ENCODE results near the gene CHMP4A. TPM values are rescaled to one million over a fixed set of nuclear protein-coding genes. Genes with fewer than 3 reads are reported as not detected.

The CHMP4A gene
- total and polyA plus RNA-seq, 3 donors from 2014 or later: 52.9 to 111 (median 56.3) TPM

- H3K9me3 ChIP-seq: no peaks in the 10 kb centered on the region
- no peak overlapping the region for H3K4me3 ChIP-seq
- H3K27ac ChIP-seq: peak overlapping the region; percentile 95 to 96
- no peaks in the 10 kb centered on the region for H3K36me3 ChIP-seq (ENCODE audit: low read depth, missing control alignments)
- intact Hi-C loops (cut with DNase I; ENCODE audit: low total_unique reads): no loop called here
- TF ChIP-seq POLR2A (IDR thresholded peaks at IDR 0.05) (no peak), CTCF (IDR thresholded peaks at IDR 0.05) (no peak)
- H3K4me1 ChIP-seq: peaks cover 16% of the 10 kb centered on the region
- WGBS, 2 donors: 72 to 95% methylated on average over 2 to 4 of the region's 4 CpGs
- no peak for DNase-seq
- H3K27me3 ChIP-seq: no peaks in the 10 kb centered on the region
These were observed 52.8 kb downstream of the CHMP4A start for GRCh38 chr14:24160499-24160849.

- 81 to 93% methylated on average over 10 to 11 of the region's 11 CpGs for WGBS, 2 donors
- H3K4me1 ChIP-seq: peaks cover 16% of the 10 kb centered on the region
- H3K27me3 ChIP-seq: no peaks in the 10 kb centered on the region
- H3K9me3 ChIP-seq: no peaks in the 10 kb centered on the region
- H3K4me3 ChIP-seq: no peak overlapping the region
- H3K36me3 ChIP-seq (ENCODE audit: low read depth, missing control alignments): no peaks in the 10 kb centered on the region
- intact Hi-C loops (cut with DNase I; ENCODE audit: low total_unique reads): no loop called here
- TF ChIP-seq CTCF (IDR thresholded peaks at IDR 0.05): no peak
- TF ChIP-seq POLR2A (IDR thresholded peaks at IDR 0.05): no peak
- peak overlapping the region in 1 of 2 donors; percentile 96 for H3K27ac ChIP-seq
- DNase-seq: no peak
These were observed 53.4 kb downstream of the CHMP4A start for GRCh38 chr14:24159777-24160498.

Small RNA genes lying within 50 kb of the gene (small RNA-seq; reads per million reads assigned to genes)
- gene AL136295.4 (0 to 0.09 reads per million in 2 donors), gene CHMP4A (0.09 reads per million in 2 donors), gene IPO4 (0 to 0.19 reads per million in 2 donors), gene IRF9 (0 reads per million in 2 donors), gene MDP1 (0 reads per million in 2 donors)

Other genes starting within 250 kb of the CHMP4A start
Only the 30 nearest of the 34 such genes appear.
- 1 to 10 TPM; 7.7 to 8.6 TPM for gene CARMIL3, start 161.5 kb downstream of the CHMP4A start, total RNA-seq
- 6.8 TPM for gene CARMIL3, start 161.5 kb downstream of the CHMP4A start, polyA plus RNA-seq (ENCODE audit: insufficient read depth, low read depth, low replicate concordance)
- gene CPNE6, start 141.9 kb downstream of the CHMP4A start, total RNA-seq: under 1 TPM; 0.12 to 0.71 TPM
- gene CPNE6, start 141.9 kb downstream of the CHMP4A start, polyA plus RNA-seq (ENCODE audit: insufficient read depth, low read depth, low replicate concordance): 5.7 TPM
- gene PCK2, start 119.2 kb downstream of the CHMP4A start, total RNA-seq: 10 to 100 TPM; 20.7 to 30.6 TPM
- 43.6 TPM for gene PCK2, start 119.2 kb downstream of the CHMP4A start, polyA plus RNA-seq (ENCODE audit: insufficient read depth, low read depth, low replicate concordance)
- 10 to 100 TPM; 67.6 to 68.0 TPM for gene DCAF11, start 98.7 kb downstream of the CHMP4A start, total RNA-seq
- gene DCAF11, start 98.7 kb downstream of the CHMP4A start, polyA plus RNA-seq (ENCODE audit: insufficient read depth, low read depth, low replicate concordance): 77.4 TPM
- 1 to 10 TPM; 6.6 to 8.3 TPM for gene NRL, start 98.5 kb downstream of the CHMP4A start, total RNA-seq
- gene NRL, start 98.5 kb downstream of the CHMP4A start, polyA plus RNA-seq (ENCODE audit: insufficient read depth, low read depth, low replicate concordance): 8.2 TPM
- gene FITM1, start 82.8 kb downstream of the CHMP4A start, total RNA-seq: 1 to 10 TPM; 2.2 to 3.5 TPM
- 3.7 TPM for gene FITM1, start 82.8 kb downstream of the CHMP4A start, polyA plus RNA-seq (ENCODE audit: insufficient read depth, low read depth, low replicate concordance)
- 10 to 100 TPM; 43.3 to 63.9 TPM for gene PSME1, start 77.3 kb downstream of the CHMP4A start, total RNA-seq
- gene PSME1, start 77.3 kb downstream of the CHMP4A start, polyA plus RNA-seq (ENCODE audit: insufficient read depth, low read depth, low replicate concordance): 101 TPM
- gene EMC9, start 71.9 kb downstream of the CHMP4A start, total RNA-seq: 10 to 100 TPM; 15.2 to 23.9 TPM
- gene EMC9, start 71.9 kb downstream of the CHMP4A start, polyA plus RNA-seq (ENCODE audit: insufficient read depth, low read depth, low replicate concordance): 33.7 TPM
- gene PSME2, start 66.9 kb downstream of the CHMP4A start, total RNA-seq: 10 to 100 TPM; 49.8 to 78.1 TPM
- 122 TPM for gene PSME2, start 66.9 kb downstream of the CHMP4A start, polyA plus RNA-seq (ENCODE audit: insufficient read depth, low read depth, low replicate concordance)
- gene RNF31, start 66.0 kb downstream of the CHMP4A start, total RNA-seq: 10 to 100 TPM; 94.5 to 96.8 TPM
- 71.0 TPM for gene RNF31, start 66.0 kb downstream of the CHMP4A start, polyA plus RNA-seq (ENCODE audit: insufficient read depth, low read depth, low replicate concordance)
- 10 to 100 TPM; 45.7 to 56.2 TPM for gene IRF9, start 52.2 kb downstream of the CHMP4A start, total RNA-seq
- 74.8 TPM for gene IRF9, start 52.2 kb downstream of the CHMP4A start, polyA plus RNA-seq (ENCODE audit: insufficient read depth, low read depth, low replicate concordance)
- 10 to 100 TPM; 27.7 to 55.9 TPM for gene REC8, start 41.4 kb downstream of the CHMP4A start, total RNA-seq
- gene REC8, start 41.4 kb downstream of the CHMP4A start, polyA plus RNA-seq (ENCODE audit: insufficient read depth, low read depth, low replicate concordance): 58.8 TPM
- 100 to 1,000 TPM in 1 of 2 donors, 10 to 100 TPM in 1; 85.9 to 140 TPM for gene IPO4, start 24.7 kb downstream of the CHMP4A start, total RNA-seq
- gene IPO4, start 24.7 kb downstream of the CHMP4A start, polyA plus RNA-seq (ENCODE audit: insufficient read depth, low read depth, low replicate concordance): 156 TPM
- 10 to 100 TPM; 45.0 to 50.0 TPM for gene TM9SF1, start 18.0 kb downstream of the CHMP4A start, total RNA-seq
- 53.2 TPM for gene TM9SF1, start 18.0 kb downstream of the CHMP4A start, polyA plus RNA-seq (ENCODE audit: insufficient read depth, low read depth, low replicate concordance)
- 10 to 100 TPM; 19.4 to 27.4 TPM for gene TSSK4, start 7.8 kb downstream of the CHMP4A start, total RNA-seq
- 78.2 TPM for gene TSSK4, start 7.8 kb downstream of the CHMP4A start, polyA plus RNA-seq (ENCODE audit: insufficient read depth, low read depth, low replicate concordance)
- 10 to 100 TPM; 17.3 to 19.5 TPM for gene MDP1, start 2.6 kb upstream of the CHMP4A start, total RNA-seq
- gene MDP1, start 2.6 kb upstream of the CHMP4A start, polyA plus RNA-seq (ENCODE audit: insufficient read depth, low read depth, low replicate concordance): 20.1 TPM
- 100 to 1,000 TPM in 1 of 2 donors, 10 to 100 TPM in 1; 94.6 to 110 TPM for gene NEDD8, start 18.9 kb upstream of the CHMP4A start, total RNA-seq
- gene NEDD8, start 18.9 kb upstream of the CHMP4A start, polyA plus RNA-seq (ENCODE audit: insufficient read depth, low read depth, low replicate concordance): 180 TPM
- gene GMPR2, start 19.4 kb upstream of the CHMP4A start, total RNA-seq: 10 to 100 TPM; 30.0 to 42.2 TPM
- gene GMPR2, start 19.4 kb upstream of the CHMP4A start, polyA plus RNA-seq (ENCODE audit: insufficient read depth, low read depth, low replicate concordance): 49.9 TPM
- 10 to 100 TPM; 27.5 to 32.1 TPM for gene TINF2, start 29.1 kb upstream of the CHMP4A start, total RNA-seq
- gene TINF2, start 29.1 kb upstream of the CHMP4A start, polyA plus RNA-seq (ENCODE audit: insufficient read depth, low read depth, low replicate concordance): 45.6 TPM
- gene TGM1, start 49.7 kb upstream of the CHMP4A start, total RNA-seq: 10 to 100 TPM in 1 of 2 donors, 1 to 10 TPM in 1; 3.6 to 10.5 TPM
- 5.4 TPM for gene TGM1, start 49.7 kb upstream of the CHMP4A start, polyA plus RNA-seq (ENCODE audit: insufficient read depth, low read depth, low replicate concordance)
- gene RABGGTA, start 58.1 kb upstream of the CHMP4A start, total RNA-seq: 10 to 100 TPM; 70.9 to 90.2 TPM
- 33.5 TPM for gene RABGGTA, start 58.1 kb upstream of the CHMP4A start, polyA plus RNA-seq (ENCODE audit: insufficient read depth, low read depth, low replicate concordance)
- gene DHRS1, start 86.3 kb upstream of the CHMP4A start, total RNA-seq: 10 to 100 TPM; 22.5 to 24.6 TPM
- gene DHRS1, start 86.3 kb upstream of the CHMP4A start, polyA plus RNA-seq (ENCODE audit: insufficient read depth, low read depth, low replicate concordance): 19.2 TPM
- 10 to 100 TPM; 25.0 to 27.6 TPM for gene NOP9, start 86.4 kb upstream of the CHMP4A start, total RNA-seq
- gene NOP9, start 86.4 kb upstream of the CHMP4A start, polyA plus RNA-seq (ENCODE audit: insufficient read depth, low read depth, low replicate concordance): 20.1 TPM
- gene CIDEB, start 94.5 kb upstream of the CHMP4A start, total RNA-seq: 1 to 10 TPM; 3.8 to 6.6 TPM
- gene CIDEB, start 94.5 kb upstream of the CHMP4A start, polyA plus RNA-seq (ENCODE audit: insufficient read depth, low read depth, low replicate concordance): 7.0 TPM
- gene LTB4R2, start 96.7 kb upstream of the CHMP4A start, total RNA-seq: 10 to 100 TPM; 23.4 to 28.1 TPM
- gene LTB4R2, start 96.7 kb upstream of the CHMP4A start, polyA plus RNA-seq (ENCODE audit: insufficient read depth, low read depth, low replicate concordance): 4.2 TPM
- 10 to 100 TPM; 10.3 to 10.9 TPM for gene LTB4R, start 98.0 kb upstream of the CHMP4A start, total RNA-seq
- gene LTB4R, start 98.0 kb upstream of the CHMP4A start, polyA plus RNA-seq (ENCODE audit: insufficient read depth, low read depth, low replicate concordance): 5.5 TPM
- gene ADCY4, start 121.6 kb upstream of the CHMP4A start, total RNA-seq: 10 to 100 TPM; 13.9 to 23.1 TPM
- 10.0 TPM for gene ADCY4, start 121.6 kb upstream of the CHMP4A start, polyA plus RNA-seq (ENCODE audit: insufficient read depth, low read depth, low replicate concordance)
- 10 to 100 TPM in 1 of 2 donors, 1 to 10 TPM in 1; 3.2 to 11.3 TPM for gene RIPK3, start 126.5 kb upstream of the CHMP4A start, total RNA-seq
- 2.8 TPM for gene RIPK3, start 126.5 kb upstream of the CHMP4A start, polyA plus RNA-seq (ENCODE audit: insufficient read depth, low read depth, low replicate concordance)
- 10 to 100 TPM; 40.9 to 53.5 TPM for gene NFATC4, start 154.7 kb upstream of the CHMP4A start, total RNA-seq
- gene NFATC4, start 154.7 kb upstream of the CHMP4A start, polyA plus RNA-seq (ENCODE audit: insufficient read depth, low read depth, low replicate concordance): 83.6 TPM
- 10 to 100 TPM; 21.8 TPM for gene NYNRIN, start 185.5 kb upstream of the CHMP4A start, total RNA-seq
- gene NYNRIN, start 185.5 kb upstream of the CHMP4A start, polyA plus RNA-seq (ENCODE audit: insufficient read depth, low read depth, low replicate concordance): 22.0 TPM

Measured in testis (tissue), 3 donors.